GM18502 (cell line): ENCODE results near the gene EYA3.

Experiments used
- ATAC-seq: cut with Tn5 transposase; IDR thresholded peaks from one replicate; pipeline ENCODE4 v1.9.1; 2021; ENCODE audit warnings: mild to moderate bottlenecking; ENCODE audit not compliant: unreplicated experiment, poor library complexity

The EYA3 gene

GRCh38 chr1:27951396-27951795 is 137.0 kb downstream of the EYA3 start:
- no peak for ATAC-seq

- ATAC-seq: no peak
Measured at GRCh38 chr1:27949027-27949426, 139.4 kb downstream of the EYA3 start.

DNA sequence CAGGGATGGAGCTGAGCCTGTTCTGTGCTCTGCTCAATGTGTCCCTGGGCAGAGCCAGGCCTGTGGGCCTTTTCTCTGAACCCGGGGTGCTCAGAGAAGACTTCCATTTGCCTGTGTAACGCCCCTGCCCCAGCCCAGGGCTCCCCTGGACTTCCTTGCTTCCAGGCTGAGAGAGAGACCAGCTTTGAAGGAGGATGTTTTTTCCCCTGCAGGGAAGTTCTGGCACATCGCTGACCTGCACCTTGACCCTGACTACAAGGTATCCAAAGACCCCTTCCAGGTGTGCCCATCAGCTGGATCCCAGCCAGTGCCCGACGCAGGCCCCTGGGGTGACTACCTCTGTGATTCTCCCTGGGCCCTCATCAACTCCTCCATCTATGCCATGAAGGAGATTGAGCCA is 143.4 kb downstream of the EYA3 start:
- ATAC-seq: no peak

- ATAC-seq: no peak
Measured at GRCh38 chr1:27941671-27942540, 146.5 kb downstream of the EYA3 start.

DNA sequence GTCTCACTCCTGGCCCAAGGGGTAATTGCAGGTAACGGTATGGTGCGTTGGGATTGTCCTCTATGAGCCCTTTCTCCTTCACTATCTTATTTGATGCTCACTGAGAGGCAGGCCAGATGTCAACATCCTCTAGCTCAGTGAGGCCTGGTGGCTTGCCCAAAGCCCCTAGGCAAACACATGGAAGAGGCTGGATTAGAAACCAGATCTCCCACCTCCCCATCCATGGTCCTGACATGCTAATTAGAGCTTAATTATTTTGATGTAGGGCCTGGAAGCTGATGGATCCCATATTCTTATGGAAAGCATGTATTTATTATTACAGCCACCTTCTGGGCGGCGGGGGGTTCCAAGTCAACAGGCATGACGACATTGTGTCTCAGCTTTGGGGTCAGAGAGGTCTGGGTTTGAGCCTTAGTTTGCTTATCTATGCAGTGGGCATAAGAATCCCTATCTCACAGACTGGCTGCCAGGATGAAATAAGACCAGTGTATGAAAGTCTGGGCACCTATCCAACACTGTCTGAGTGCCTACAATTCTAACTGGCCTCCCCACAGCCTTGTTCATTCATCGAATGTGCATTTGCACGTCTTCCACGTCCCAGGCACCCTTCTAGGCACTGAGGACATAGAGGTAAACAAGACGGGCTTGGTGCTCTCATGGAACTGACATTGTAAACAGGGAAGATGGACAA is 147.4 kb downstream of the EYA3 start:
- no peak for ATAC-seq

DNA sequence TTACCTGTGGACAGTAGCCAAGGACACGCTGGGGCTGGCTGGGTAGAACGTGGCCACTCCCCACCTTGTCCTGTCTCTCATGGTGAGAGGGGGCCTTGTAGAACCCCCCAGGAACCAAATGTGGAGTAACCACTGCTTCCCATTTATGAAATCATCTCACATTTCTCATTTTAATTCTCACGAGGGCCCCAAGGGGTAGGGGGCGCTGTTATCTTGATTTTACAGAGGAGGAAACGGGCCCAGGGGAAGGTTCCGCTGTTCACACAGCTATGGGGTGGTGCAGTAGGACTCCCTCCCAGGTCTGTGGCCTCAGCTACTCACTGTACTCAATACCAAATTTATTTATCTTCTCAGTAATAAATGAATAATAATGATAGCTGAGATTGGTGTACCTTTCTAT is 148.1 kb downstream of the EYA3 start:
- no peak for ATAC-seq

GRCh38 chr1:27938488-27938887 is 149.9 kb downstream of the EYA3 start:
- no peak for ATAC-seq

DNA sequence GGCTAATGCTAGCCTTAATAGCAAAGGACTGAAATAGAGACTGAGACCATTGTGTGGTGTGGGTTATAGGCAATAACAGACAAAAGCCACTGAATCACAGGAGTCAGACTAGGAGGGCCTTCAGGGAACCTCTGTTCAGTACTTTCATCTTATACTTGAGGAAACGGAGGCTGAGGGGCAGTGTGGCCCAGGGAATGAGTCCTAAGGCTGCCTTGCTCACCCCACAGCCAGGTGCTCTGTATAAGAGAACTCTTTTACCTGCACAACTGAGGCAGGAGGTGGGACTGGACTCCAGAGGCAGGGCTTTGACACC is 150.9 kb downstream of the EYA3 start:
- no peak for ATAC-seq

GRCh38 chr1:27936370-27936769 is 152.0 kb downstream of the EYA3 start:
- no peak for ATAC-seq

- ATAC-seq: no peak
Measured at GRCh38 chr1:27935721-27936120, 152.7 kb downstream of the EYA3 start.

DNA sequence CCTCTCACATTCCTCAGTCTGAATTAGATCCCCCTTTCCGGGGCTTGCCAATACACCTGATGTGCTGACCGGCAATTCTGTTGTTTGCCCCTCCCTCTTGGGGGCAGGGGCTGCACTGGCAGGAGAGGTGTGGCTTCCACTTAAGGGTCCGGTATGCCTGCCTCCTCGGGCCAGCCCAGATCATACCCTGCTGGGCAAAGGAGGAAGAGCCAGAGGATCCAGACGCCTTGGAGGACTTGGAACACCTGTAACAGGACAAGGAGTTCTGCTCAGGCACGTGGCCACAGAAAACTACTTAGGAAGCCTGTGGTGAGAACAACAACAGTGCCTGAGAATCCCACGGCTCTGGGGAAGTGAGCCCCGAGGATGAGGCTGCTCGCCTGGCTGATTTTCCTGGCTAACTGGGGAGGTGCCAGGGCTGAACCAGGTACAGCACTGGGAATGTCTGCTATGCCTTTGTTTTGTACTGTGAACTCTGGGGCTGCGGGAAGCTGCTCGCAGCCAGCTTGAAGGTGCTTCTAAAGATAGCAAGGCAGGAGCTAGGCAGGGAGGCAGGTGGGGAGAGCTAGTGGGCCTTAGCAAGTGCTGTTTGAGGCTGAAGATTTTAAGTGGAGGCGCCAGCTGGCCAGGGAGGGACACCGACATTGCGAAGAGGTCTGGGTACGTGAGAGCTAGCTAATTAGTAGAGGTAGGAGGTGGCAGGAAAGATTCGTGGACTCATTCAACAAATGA is 153.4 kb downstream of the EYA3 start, which contains the start of gene SMPDL3B:
Gene SMPDL3B (plus strand): TSS at position 183 of the 732 bp plus-strand sequence. CDS start 184 bp downstream, at position 367.
- ATAC-seq: no peak

- ATAC-seq: no peak
Measured at GRCh38 chr1:27931759-27932158, 156.7 kb downstream of the EYA3 start.

GRCh38 chr1:27931184-27931583 is 157.2 kb downstream of the EYA3 start:
- ATAC-seq: no peak

- ATAC-seq: no peak
Measured at GRCh38 chr1:27928216-27928954, 160.0 kb downstream of the EYA3 start.

- ATAC-seq: no peak
Measured at GRCh38 chr1:27922272-27922671, 166.1 kb downstream of the EYA3 start.
